DOHH2 (cell line): ENCODE measurements around the gene TNRC18.

Experiments used
- H3F3A ChIP-seq: fragments of 200-600 bp; sonication (generic), shearing (Covaris generic); 2 replicates; pipeline ENCODE4 v1.6.0; 2016; ENCODE audit warnings: antibody characterized with exemption, mild to moderate bottlenecking; ENCODE audit not compliant: control insufficient read depth, insufficient read depth
- H3K27ac ChIP-seq: fragments of 200-600 bp; sonication (generic); 2 replicates; pipeline ENCODE4 v1.5.1; 2014; ENCODE audit warnings: low read depth, mild to moderate bottlenecking, low read length, moderate library complexity
- H3K27me3 ChIP-seq: fragments of 200-600 bp; sonication (generic); 2 replicates; pipeline ENCODE4 v1.6.1; 2014; ENCODE audit warnings: mild to moderate bottlenecking, low read length, mixed read lengths; ENCODE audit not compliant: control insufficient read depth
- H3K36me3 ChIP-seq: fragments of 200-600 bp; sonication (generic); 2 replicates; pipeline ENCODE4 v1.6.1; 2014; ENCODE audit warnings: mild to moderate bottlenecking, low read length, moderate library complexity, mixed read lengths; ENCODE audit not compliant: control insufficient read depth
- H3K4me1 ChIP-seq: fragments of 200-600 bp; sonication (generic); 2 replicates; pipeline ENCODE4 v1.6.1; 2014; ENCODE audit warnings: mild to moderate bottlenecking, low read length, mixed read lengths; ENCODE audit not compliant: control insufficient read depth
- H3K4me2 ChIP-seq: fragments of 200-600 bp; sonication (generic); 2 replicates; pipeline ENCODE4 v1.6.0; 2014; ENCODE audit warnings: mild to moderate bottlenecking, low read length, moderate library complexity
- H3K4me3 ChIP-seq: fragments of 200-600 bp; sonication (generic); 2 replicates; pipeline ENCODE4 v1.5.1; 2014; ENCODE audit warnings: mild to moderate bottlenecking, low read length, mixed read lengths
- H3K79me2 ChIP-seq: fragments of 200-600 bp; sonication (generic); 2 replicates; pipeline ENCODE4 v1.6.1; 2014; ENCODE audit warnings: mild to moderate bottlenecking, low read length, mixed read lengths; ENCODE audit not compliant: control insufficient read depth
- H3K9me2 ChIP-seq: fragments of 200-600 bp; sonication (generic); replicated peaks from 2 replicates; pipeline ENCODE4 v1.6.1; 2014; ENCODE audit warnings: mild to moderate bottlenecking, low read length, mixed read lengths; ENCODE audit not compliant: control insufficient read depth
- H3K9me3 ChIP-seq: fragments of 200-600 bp; sonication (generic); 2 replicates; pipeline ENCODE4 v1.6.1; 2014; ENCODE audit warnings: antibody characterized with exemption, low read length, mixed read lengths; ENCODE audit not compliant: control insufficient read depth, insufficient read depth
- H4K20me1 ChIP-seq: fragments of 200-600 bp; sonication (generic); 2 replicates; pipeline ENCODE4 v1.6.0; 2014; ENCODE audit warnings: low read depth, mild to moderate bottlenecking, antibody characterized with exemption, low read length, moderate library complexity; ENCODE audit not compliant: control insufficient read depth, insufficient read depth
- CTCF ChIP-seq: fragments of 200-600 bp; sonication (generic); IDR thresholded peaks from one replicate; pipeline ENCODE4 v1.5.1; 2014; ENCODE audit warnings: antibody characterized with exemption, mild to moderate bottlenecking, low read depth, low read length; ENCODE audit not compliant: poor library complexity, severe bottlenecking
- EZH2phosphoT487 ChIP-seq: fragments of 200-600 bp; sonication (generic); IDR thresholded peaks from 2 replicates; pipeline ENCODE4 v1.6.1; 2017; ENCODE audit warnings: borderline replicate concordance, mild to moderate bottlenecking, antibody characterized with exemption, low read length, moderate library complexity, mixed read lengths

The TNRC18 gene

GRCh38 chr7:5466551-5466950 lies 42.9 kb upstream of the TNRC18 start:
- Histone ChIP-seq H3K27me3 (no peaks in the 10 kb centered on the region), H3K4me2 (no peak overlapping the region), H3K79me2 (no peaks in the 10 kb centered on the region), H3K4me1 (no peaks in the 10 kb centered on the region), H4K20me1 (no peaks in the 10 kb centered on the region; the same call in 1 of the 2 replicates), H3K36me3 (no peaks in the 10 kb centered on the region), H3F3A (no peaks in the 10 kb centered on the region), H3K27ac (no peak overlapping the region), H3K4me3 (no peak overlapping the region), H3K9me3 (no peaks in the 10 kb centered on the region), H3K9me2 (no peaks in the 10 kb centered on the region)
- TF ChIP-seq EZH2phosphoT487 = no peak
- no peak for TF ChIP-seq CTCF

- no peaks in the 10 kb centered on the region for H3K27me3 ChIP-seq
- no peak overlapping the region for H3K4me2 ChIP-seq
- H3F3A ChIP-seq = no peaks in the 10 kb centered on the region
- TF ChIP-seq EZH2phosphoT487 = no peak
- TF ChIP-seq CTCF = no peak
- no peaks in the 10 kb centered on the region for H3K9me2 ChIP-seq
- H3K36me3 ChIP-seq = no peaks in the 10 kb centered on the region
- no peaks in the 10 kb centered on the region for H3K79me2 ChIP-seq
- no peaks in the 10 kb centered on the region for H3K9me3 ChIP-seq
- H3K4me3 ChIP-seq = no peak overlapping the region
- H4K20me1 ChIP-seq = no peaks in the 10 kb centered on the region; the same call in 1 of the 2 replicates
- no peak overlapping the region for H3K27ac ChIP-seq
- peaks cover under 1% of the 10 kb centered on the region for H3K4me1 ChIP-seq
Measured at GRCh38 chr7:5463031-5463430, 39.4 kb upstream of the TNRC18 start.

- no peak for TF ChIP-seq EZH2phosphoT487
- TF ChIP-seq CTCF = no peak
- H3K27ac ChIP-seq = no peak overlapping the region
- H4K20me1 ChIP-seq = no peaks in the 10 kb centered on the region
- no peaks in the 10 kb centered on the region for H3K9me2 ChIP-seq
- H3K79me2 ChIP-seq = no peaks in the 10 kb centered on the region
- H3K4me3 ChIP-seq = no peak overlapping the region
- no peak overlapping the region for H3K4me2 ChIP-seq
- no peaks in the 10 kb centered on the region for H3K9me3 ChIP-seq
- no peaks in the 10 kb centered on the region for H3F3A ChIP-seq
- peaks cover 9% of the 10 kb centered on the region for H3K4me1 ChIP-seq
- no peaks in the 10 kb centered on the region for H3K36me3 ChIP-seq
- H3K27me3 ChIP-seq = no peaks in the 10 kb centered on the region
Measured at GRCh38 chr7:5462216-5462615, 38.6 kb upstream of the TNRC18 start.
